DND-41 (cell line): Measurements from ENCODE around the gene SRD5A1.

Experiments
- CTCF ChIP-seq: IDR thresholded peaks from 2 replicates; pipeline ENCODE4 v1.5.1; 2012; ENCODE audit warnings: borderline replicate concordance, low read length, moderate library complexity, mild to moderate bottlenecking; ENCODE audit not compliant: poor library complexity, severe bottlenecking; ENCODE audit errors: extremely low read depth
- EZH2 ChIP-seq: IDR thresholded peaks from 3 replicates; pipeline ENCODE4 v1.6.1; 2012; ENCODE audit warnings: borderline replicate concordance, low read depth, mild to moderate bottlenecking, moderate library complexity, low read length, inconsistent platforms; ENCODE audit not compliant: severe bottlenecking

DNA sequence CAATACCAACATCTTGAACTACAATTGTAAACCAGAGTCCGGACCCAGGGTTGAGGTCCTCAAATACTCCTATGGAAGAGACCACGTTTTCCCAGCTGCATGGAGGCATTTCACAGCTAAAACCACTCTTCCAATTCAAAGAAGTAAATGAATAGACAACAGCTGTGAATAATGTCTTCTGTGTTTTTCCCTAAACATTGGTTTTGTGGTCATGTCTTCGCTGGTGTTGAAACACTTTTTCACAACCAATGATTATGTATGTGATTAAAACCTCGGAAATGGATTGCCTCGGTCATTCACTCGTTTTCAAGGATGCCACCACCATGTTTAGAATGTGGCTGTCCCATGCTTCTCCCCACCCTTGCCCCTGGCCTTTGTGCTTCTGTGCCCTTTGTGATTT is 70.6 kb downstream of the SRD5A1 start:
- TF ChIP-seq CTCF, result no peak
- TF ChIP-seq EZH2, result no peak
